ENCODE results near the gene TUSC2.

The TUSC2 gene

DNA sequence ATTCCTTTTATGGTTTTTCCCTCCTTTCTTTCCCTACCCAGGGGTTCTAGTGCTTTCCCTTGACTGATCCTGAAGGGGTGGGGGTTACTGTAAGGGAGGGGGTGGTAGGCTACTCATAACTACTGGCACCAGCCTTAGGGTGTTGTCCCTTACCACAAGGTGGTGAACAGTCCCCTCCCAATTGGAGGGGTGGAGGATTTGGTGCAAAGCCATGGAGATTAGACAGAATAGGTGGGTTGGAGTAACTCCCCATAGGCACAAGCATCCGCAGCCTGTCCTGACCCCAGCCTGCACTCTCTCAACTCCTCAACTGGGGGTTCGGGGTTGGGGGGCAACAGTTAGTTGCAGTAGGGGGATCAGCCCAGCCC is 2.9 kb downstream of the TUSC2 start:
- TF ChIP-seq, protein P1, sequence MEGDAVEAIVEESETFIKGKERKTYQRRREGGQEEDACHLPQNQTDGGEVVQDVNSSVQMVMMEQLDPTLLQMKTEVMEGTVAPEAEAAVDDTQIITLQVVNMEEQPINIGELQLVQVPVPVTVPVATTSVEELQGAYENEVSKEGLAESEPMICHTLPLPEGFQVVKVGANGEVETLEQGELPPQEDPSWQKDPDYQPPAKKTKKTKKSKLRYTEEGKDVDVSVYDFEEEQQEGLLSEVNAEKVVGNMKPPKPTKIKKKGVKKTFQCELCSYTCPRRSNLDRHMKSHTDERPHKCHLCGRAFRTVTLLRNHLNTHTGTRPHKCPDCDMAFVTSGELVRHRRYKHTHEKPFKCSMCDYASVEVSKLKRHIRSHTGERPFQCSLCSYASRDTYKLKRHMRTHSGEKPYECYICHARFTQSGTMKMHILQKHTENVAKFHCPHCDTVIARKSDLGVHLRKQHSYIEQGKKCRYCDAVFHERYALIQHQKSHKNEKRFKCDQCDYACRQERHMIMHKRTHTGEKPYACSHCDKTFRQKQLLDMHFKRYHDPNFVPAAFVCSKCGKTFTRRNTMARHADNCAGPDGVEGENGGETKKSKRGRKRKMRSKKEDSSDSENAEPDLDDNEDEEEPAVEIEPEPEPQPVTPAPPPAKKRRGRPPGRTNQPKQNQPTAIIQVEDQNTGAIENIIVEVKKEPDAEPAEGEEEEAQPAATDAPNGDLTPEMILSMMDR (IDR thresholded peaks at IDR 0.05; ENCODE audit: low read depth, low read length) = no peak
- DNase-seq (ENCODE audit: extremely low read depth, low read depth) = no peak

DNA sequence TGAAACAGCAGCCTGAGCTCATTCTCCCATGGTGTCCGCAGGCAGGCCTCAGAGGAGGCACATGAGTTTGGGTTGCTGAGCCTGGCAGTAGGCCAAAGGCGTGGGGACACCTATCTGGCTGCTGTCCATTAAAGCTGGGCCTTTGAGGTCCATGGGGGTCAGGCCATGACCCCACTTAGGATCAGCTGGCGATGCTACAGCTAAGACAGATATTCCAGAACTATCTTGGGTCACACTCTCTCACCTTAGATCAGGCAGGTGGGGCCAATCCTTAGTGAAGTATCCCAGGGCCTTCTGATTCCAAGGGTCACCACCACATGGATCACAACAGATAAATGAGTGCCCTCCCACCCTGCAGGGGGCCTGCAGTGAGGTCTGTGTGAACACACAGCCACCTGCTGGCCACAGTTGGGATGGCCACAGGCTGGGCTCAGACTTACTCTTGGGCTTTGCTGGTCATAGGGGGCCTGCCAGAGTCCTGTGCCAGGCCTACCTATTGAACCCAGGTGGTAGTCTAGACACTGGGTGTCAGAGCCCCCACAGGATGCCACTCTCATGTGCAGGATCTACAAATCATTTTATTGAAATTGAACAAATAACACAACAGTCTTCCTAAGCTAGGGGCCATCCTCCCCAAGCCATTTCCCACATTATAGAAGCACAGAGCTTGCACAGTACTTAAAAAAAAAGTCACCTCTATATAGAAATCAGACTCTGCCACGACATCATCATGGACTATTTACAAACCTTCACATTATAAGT is 3.5 kb downstream of the TUSC2 start:
- TF ChIP-seq, protein P1 (IDR thresholded peaks at IDR 0.05; ENCODE audit: low read depth, low read length) = peak; percentile 88
- no peak for DNase-seq (ENCODE audit: extremely low read depth, low read depth)

DNA sequence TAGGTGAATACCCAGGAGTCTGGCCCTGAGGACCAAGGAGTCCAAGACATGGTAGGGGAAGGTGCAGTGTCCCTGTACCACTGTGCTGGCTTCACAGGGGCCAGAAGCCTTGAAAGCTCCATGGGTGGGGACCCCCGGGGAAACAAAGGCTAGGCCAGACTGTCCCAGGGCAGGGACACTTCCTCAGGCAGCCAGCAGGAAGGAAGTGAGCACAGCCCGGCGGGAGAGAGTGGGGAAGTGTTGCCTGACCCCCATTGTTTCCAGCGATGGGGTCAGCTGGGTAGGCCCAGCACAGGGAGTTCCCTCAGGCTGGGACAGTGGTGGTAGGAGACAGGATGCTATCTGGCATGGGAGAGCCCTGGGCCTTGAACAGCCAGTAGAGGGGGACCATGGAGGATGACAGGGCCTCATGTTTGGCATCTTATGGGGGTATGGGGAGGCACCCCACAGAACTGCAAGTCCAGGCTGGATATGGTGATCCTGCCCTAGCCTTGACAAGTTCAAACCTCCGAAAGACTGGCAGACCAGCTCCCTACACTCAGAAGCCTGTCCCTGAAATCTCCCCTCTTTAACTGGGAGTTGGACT is 4.3 kb downstream of the TUSC2 start:
- TF ChIP-seq, protein P1 (IDR thresholded peaks at IDR 0.05; ENCODE audit: low read depth, low read length) = no peak
- no peak for DNase-seq (ENCODE audit: extremely low read depth, low read depth)

DNA sequence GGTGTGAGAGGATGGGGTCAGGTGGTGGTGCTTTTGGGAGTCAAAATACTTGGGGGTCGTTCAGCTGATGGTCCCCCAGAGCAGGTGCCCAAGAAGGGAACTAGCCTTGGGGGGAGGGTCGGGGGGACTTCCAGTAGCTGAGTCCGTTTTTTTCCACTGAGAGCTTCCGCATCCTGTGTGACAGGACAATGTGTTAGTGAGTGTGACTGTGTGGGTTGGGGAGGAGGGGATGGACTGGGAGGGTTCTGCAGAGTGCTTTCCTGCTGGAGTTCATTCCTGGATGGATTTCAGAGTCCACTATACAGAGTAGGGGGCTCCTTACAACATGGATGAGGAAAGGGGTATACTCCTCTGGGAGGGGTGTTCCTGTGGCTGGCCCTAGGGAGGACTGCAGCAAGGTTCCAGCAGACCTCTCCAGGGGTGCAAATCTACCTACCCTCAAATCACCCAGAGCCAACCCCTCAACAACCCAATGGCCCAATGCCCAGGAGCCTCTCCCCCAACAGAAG is 4.9 kb downstream of the TUSC2 start:
- TF ChIP-seq, protein P1 (IDR thresholded peaks at IDR 0.05; ENCODE audit: low read depth, low read length) = no peak
- DNase-seq (ENCODE audit: extremely low read depth, low read depth) = no peak

DNA sequence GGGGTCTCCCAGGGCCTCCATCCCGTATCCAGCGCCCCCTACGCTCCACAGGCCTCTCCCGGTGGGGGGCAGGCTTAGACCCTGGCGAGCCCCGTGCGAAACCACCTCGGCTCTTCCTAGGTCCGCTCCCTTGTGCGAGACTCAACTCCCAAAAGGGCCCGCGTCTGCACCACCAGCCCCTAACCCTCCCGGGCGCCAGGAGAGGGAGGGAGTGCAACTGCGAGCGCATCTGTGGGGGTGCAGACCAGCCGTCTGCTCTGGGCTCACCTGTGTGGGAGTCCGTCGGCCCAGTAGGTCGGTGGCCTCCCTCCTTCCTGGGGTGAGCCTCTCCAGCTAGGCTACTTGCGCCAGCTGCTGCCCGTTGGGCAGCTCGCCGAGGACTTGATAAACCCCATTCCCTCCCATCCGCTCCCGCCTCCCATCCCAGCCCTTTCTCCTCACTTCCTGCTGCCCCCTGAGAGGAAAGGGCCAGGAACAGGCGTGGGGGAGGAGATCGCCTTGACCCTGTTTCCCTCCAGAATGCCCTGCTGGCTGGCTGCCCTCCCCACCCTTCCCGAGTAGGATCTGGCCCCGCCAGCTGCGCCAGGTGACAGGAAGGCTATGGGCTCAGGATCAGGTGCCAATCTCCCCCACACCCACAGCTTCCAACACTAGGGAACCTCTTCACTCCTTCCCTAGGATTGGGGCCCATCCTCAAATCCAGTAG is 5.5 kb downstream of the TUSC2 start, which contains the start of gene HYAL2:
TSS of gene HYAL2 (minus strand) at position 360 of the 706 bp plus-strand sequence. CDS start 2,256 bp downstream, outside the sequence.
- TF ChIP-seq, protein P1 (IDR thresholded peaks at IDR 0.05; ENCODE audit: low read depth, low read length) = no peak
- DNase-seq (ENCODE audit: extremely low read depth, low read depth) = no peak

DNA sequence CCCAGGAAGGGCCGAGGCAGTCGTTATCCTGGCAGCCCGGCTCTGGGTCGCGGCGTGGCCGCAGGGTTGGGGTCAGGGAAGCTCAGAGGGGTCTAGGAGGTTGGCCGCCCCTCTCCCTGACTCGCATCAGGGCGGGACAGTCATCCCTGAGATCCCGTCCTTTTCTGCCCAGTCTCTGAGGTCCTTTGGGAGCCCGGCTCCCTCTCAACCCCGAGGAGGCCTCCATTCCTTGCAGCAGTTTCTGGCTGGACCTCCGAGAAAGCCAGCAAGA is 6.0 kb downstream of the TUSC2 start:
- TF ChIP-seq, protein P1 (IDR thresholded peaks at IDR 0.05; ENCODE audit: low read depth, low read length) = no peak; the same call in 1 of the 2 replicates
- DNase-seq (ENCODE audit: extremely low read depth, low read depth) = no peak

Data from AG09319 (cell line).